H9 (cell line): Measurements from ENCODE around the gene LKAAEAR1. TPM values are rescaled to one million over a fixed set of nuclear protein-coding genes. Genes with fewer than 3 reads are reported as not detected.

ENCODE experiments used
- DNase-seq: peaks from one replicate; pipeline ENCODE4 v3.0.0-alpha.2; 2017
- H2AFZ ChIP-seq: one replicate; pipeline ENCODE4 v1.6.1; 2013; ENCODE audit warnings: mild to moderate bottlenecking, low read length, control low read depth, moderate library complexity
- H2AK5ac ChIP-seq: 2 replicates; pipeline ENCODE4 v1.6.1; 2013; ENCODE audit warnings: low read length, control low read depth, mixed read lengths; ENCODE audit not compliant: insufficient read length
- H2BK120ac ChIP-seq: one replicate; pipeline ENCODE4 v1.6.1; 2013; ENCODE audit warnings: low read depth, mild to moderate bottlenecking, low read length, control low read depth, inconsistent platforms; ENCODE audit not compliant: poor library complexity, severe bottlenecking
- H2BK12ac ChIP-seq: 2 replicates; pipeline ENCODE4 v1.6.1; 2013; ENCODE audit warnings: low read length, control low read depth, mixed read lengths, low read depth; ENCODE audit not compliant: insufficient read length
- H2BK15ac ChIP-seq: 2 replicates; pipeline ENCODE4 v1.6.1; 2013; ENCODE audit warnings: low read depth, low read length, control low read depth
- H2BK20ac ChIP-seq: one replicate; pipeline ENCODE4 v1.6.1; 2013; ENCODE audit warnings: low read depth, mild to moderate bottlenecking, low read length, control low read depth, inconsistent platforms; ENCODE audit not compliant: poor library complexity, severe bottlenecking
- H2BK5ac ChIP-seq: 2 replicates; pipeline ENCODE4 v1.6.1; 2013; ENCODE audit warnings: low read length, control low read depth, mixed read lengths; ENCODE audit not compliant: insufficient read length
- H3K14ac ChIP-seq: 2 replicates; pipeline ENCODE4 v1.6.1; 2013; ENCODE audit warnings: low read length, control low read depth; ENCODE audit not compliant: insufficient read depth
- H3K18ac ChIP-seq: 2 replicates; pipeline ENCODE4 v1.6.1; 2013; ENCODE audit warnings: low read depth, mild to moderate bottlenecking, mixed read lengths, low read length, control low read depth; ENCODE audit not compliant: insufficient read length
- H3K23ac ChIP-seq: 2 replicates; pipeline ENCODE4 v1.6.1; 2013; ENCODE audit warnings: low read length, control low read depth, mixed read lengths, low read depth; ENCODE audit not compliant: insufficient read length
- H3K23me2 ChIP-seq: 2 replicates; pipeline ENCODE4 v1.6.1; 2013; ENCODE audit warnings: low read depth, mild to moderate bottlenecking, mixed read lengths, low read length, control low read depth; ENCODE audit not compliant: insufficient read length, poor library complexity, severe bottlenecking
- H3K27ac ChIP-seq: 2 replicates; pipeline ENCODE4 v1.5.1; 2013; ENCODE audit warnings: low read length, control low read depth, mixed read lengths, low read depth; ENCODE audit not compliant: insufficient read length
- H3K27me3 ChIP-seq: 2 replicates; pipeline ENCODE4 v1.6.1; 2013; ENCODE audit warnings: low read length, control low read depth, inconsistent platforms; ENCODE audit not compliant: insufficient read depth
- H3K4ac ChIP-seq: 2 replicates; pipeline ENCODE4 v1.6.1; 2013; ENCODE audit warnings: low read depth, mild to moderate bottlenecking, control low read depth, inconsistent platforms, low read length, moderate library complexity
- H3K4me1 ChIP-seq: 2 replicates; pipeline ENCODE4 v1.6.1; 2013; ENCODE audit warnings: low read length, control low read depth, inconsistent platforms; ENCODE audit not compliant: insufficient read depth
- H3K4me2 ChIP-seq: 2 replicates; pipeline ENCODE4 v1.6.1; 2013; ENCODE audit warnings: low read length, control low read depth, mixed read lengths; ENCODE audit not compliant: insufficient read length, insufficient read depth
- H3K56ac ChIP-seq: 2 replicates; pipeline ENCODE4 v1.6.1; 2013; ENCODE audit warnings: low read depth, mild to moderate bottlenecking, mixed read lengths, low read length, control low read depth; ENCODE audit not compliant: insufficient read length
- H3K79me1 ChIP-seq: 2 replicates; pipeline ENCODE4 v1.6.1; 2013; ENCODE audit warnings: low read depth, mild to moderate bottlenecking, moderate library complexity, low read length, control low read depth, inconsistent platforms; ENCODE audit not compliant: insufficient read depth, poor library complexity, severe bottlenecking
- H3K79me2 ChIP-seq: 2 replicates; pipeline ENCODE4 v1.6.1; 2013; ENCODE audit warnings: low read length, control low read depth, inconsistent platforms; ENCODE audit not compliant: insufficient read depth
- H3K9ac ChIP-seq: 2 replicates; pipeline ENCODE4 v1.6.1; 2013; ENCODE audit warnings: low read length, control low read depth, mixed read lengths; ENCODE audit not compliant: insufficient read length; ENCODE audit errors: extremely low read depth
- H3K9me3 ChIP-seq: one replicate; pipeline ENCODE4 v1.6.1; 2013; ENCODE audit warnings: low read depth, low read length, inconsistent platforms; ENCODE audit not compliant: control insufficient read depth
- H3T11ph ChIP-seq: one replicate; pipeline ENCODE4 v1.6.1; 2013; ENCODE audit warnings: mild to moderate bottlenecking, low read length, control low read depth, inconsistent platforms
- H4K20me1 ChIP-seq: one replicate; pipeline ENCODE4 v1.6.1; 2013; ENCODE audit not compliant: control insufficient read depth, insufficient read length, insufficient read depth
- H4K5ac ChIP-seq: 2 replicates; pipeline ENCODE4 v1.6.1; 2013; ENCODE audit warnings: low read depth, mild to moderate bottlenecking, mixed read lengths, low read length, control low read depth; ENCODE audit not compliant: insufficient read length
- H4K8ac ChIP-seq: replicated peaks from 2 replicates; pipeline ENCODE4 v1.6.1; 2013; ENCODE audit warnings: low read length, control low read depth, mixed read lengths, low read depth; ENCODE audit not compliant: insufficient read length
- H4K91ac ChIP-seq: 2 replicates; pipeline ENCODE4 v1.6.1; 2013; ENCODE audit warnings: low read depth, mild to moderate bottlenecking, moderate library complexity, mixed read lengths, low read length, control low read depth; ENCODE audit not compliant: insufficient read length
- H3K27ac Mint-ChIP-seq, 3 experiments: 2 replicates in 2 of 3; 3 replicates in 1 of 3; pipeline ENCODE4 v1.8.0; 2020 to 2021; ENCODE audit warnings: mixed read lengths in 3 of 3, mild to moderate bottlenecking in 1 of 3, moderate library complexity in 1 of 3
- H3K27me3 Mint-ChIP-seq: 2 replicates; pipeline ENCODE4 v1.8.0; 2021; ENCODE audit warnings: low read depth, mild to moderate bottlenecking, moderate library complexity, mixed read lengths
- H3K36me3 Mint-ChIP-seq, 3 experiments: 2 replicates in 2 of 3; 3 replicates in 1 of 3; pipeline ENCODE4 v1.8.0; 2020 to 2021; ENCODE audit warnings: low read depth in 3 of 3, mixed read lengths in 3 of 3; ENCODE audit not compliant: insufficient read depth in 1 of 3
- H3K4me1 Mint-ChIP-seq, 2 experiments: 2 replicates each; pipeline ENCODE4 v1.8.0; 2020; ENCODE audit warnings: mixed read lengths in 2 of 2
- H3K4me3 Mint-ChIP-seq, 2 experiments: 2 replicates in 1 of 2; 3 replicates in 1 of 2; pipeline ENCODE4 v1.8.0; 2020 to 2021; ENCODE audit warnings: mild to moderate bottlenecking in 2 of 2, mixed read lengths in 2 of 2, moderate library complexity in 1 of 2
- H3K9me3 Mint-ChIP-seq, 2 experiments: 2 replicates in 1 of 2; 3 replicates in 1 of 2; pipeline ENCODE4 v1.8.0; 2020; ENCODE audit warnings: mild to moderate bottlenecking in 2 of 2, mixed read lengths in 2 of 2, moderate library complexity in 1 of 2
- WGBS: extraction: QIAGEN DNeasy Blood & Tissue Kit; methylation state at CpG from one replicate; pipeline ENCODE4 v1.1.7; 2013; ENCODE audit warnings: missing lambda C conversion rate, low lambda C conversion rate, mixed read lengths; ENCODE audit not compliant: insufficient read length; ENCODE audit errors: extremely low coverage; 5-methylcytosine and 5-hydroxymethylcytosine counted together
- total RNA-seq: library from RNA; stranded (reverse); gene quantifications from 2 replicates; pipeline ENCODE4 v1.2.1, GENCODE V29; 2021
- TF ChIP-seq, protein P1 (sequence below): fragments of 200-600 bp; sonication (generic); conservative IDR thresholded peaks from 3 replicates; pipeline ENCODE4 v1.8.0; 2021; ENCODE audit warnings: antibody characterized with exemption, mild to moderate bottlenecking

The LKAAEAR1 gene
- total RNA-seq, 1 experiment from 2014 or later, result 0.39 TPM

DNA sequence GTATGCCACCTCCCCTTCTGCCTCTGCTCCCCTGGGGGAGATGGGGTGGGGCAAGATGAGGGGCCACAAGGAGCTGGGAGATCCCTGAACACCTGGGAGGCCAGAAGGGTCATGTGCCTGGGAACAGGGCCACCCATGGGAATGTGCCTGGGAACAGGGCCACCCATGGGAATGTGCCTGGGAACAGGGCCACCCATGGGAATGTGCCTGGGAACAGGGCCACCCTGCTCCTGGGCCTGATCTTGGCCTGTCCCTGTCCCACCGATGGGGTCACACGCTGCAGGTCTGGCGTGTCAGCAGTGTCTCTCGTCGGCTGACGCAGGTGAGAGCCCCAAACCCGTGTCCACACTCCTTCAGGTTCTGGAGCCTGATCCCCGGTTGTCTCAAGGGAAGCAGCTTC lies 9.2 kb downstream of the LKAAEAR1 start:
- no peaks in the 10 kb centered on the region for H3K27me3 ChIP-seq
- no peaks in the 10 kb centered on the region for H3K27me3 Mint-ChIP-seq
- no peak overlapping the region for H3K4ac ChIP-seq
- no peak overlapping the region for H2AFZ ChIP-seq
- no CpG with 5 or more reads among the region's 8 CpGs for WGBS
- no peaks in the 10 kb centered on the region for H3K79me2 ChIP-seq
- no peak overlapping the region for H4K8ac ChIP-seq
- H2BK5ac ChIP-seq, result no peak overlapping the region
- no peak overlapping the region for H3K27ac Mint-ChIP-seq
- TF ChIP-seq, protein P1, sequence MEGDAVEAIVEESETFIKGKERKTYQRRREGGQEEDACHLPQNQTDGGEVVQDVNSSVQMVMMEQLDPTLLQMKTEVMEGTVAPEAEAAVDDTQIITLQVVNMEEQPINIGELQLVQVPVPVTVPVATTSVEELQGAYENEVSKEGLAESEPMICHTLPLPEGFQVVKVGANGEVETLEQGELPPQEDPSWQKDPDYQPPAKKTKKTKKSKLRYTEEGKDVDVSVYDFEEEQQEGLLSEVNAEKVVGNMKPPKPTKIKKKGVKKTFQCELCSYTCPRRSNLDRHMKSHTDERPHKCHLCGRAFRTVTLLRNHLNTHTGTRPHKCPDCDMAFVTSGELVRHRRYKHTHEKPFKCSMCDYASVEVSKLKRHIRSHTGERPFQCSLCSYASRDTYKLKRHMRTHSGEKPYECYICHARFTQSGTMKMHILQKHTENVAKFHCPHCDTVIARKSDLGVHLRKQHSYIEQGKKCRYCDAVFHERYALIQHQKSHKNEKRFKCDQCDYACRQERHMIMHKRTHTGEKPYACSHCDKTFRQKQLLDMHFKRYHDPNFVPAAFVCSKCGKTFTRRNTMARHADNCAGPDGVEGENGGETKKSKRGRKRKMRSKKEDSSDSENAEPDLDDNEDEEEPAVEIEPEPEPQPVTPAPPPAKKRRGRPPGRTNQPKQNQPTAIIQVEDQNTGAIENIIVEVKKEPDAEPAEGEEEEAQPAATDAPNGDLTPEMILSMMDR, result no peak
- peaks cover 3% of the 10 kb centered on the region for H3K23me2 ChIP-seq
- H4K5ac ChIP-seq, result no peak overlapping the region
- H3K27ac ChIP-seq, result no peak overlapping the region
- no peaks in the 10 kb centered on the region for H3K79me1 ChIP-seq
- no peak overlapping the region for H3K23ac ChIP-seq
- H2AK5ac ChIP-seq, result no peak overlapping the region
- H3K56ac ChIP-seq, result no peak overlapping the region
- H3K14ac ChIP-seq, result no peak overlapping the region
- no peaks in the 10 kb centered on the region for H3K9me3 Mint-ChIP-seq
- H3K4me1 Mint-ChIP-seq, result peaks cover 9 to 12% of the 10 kb centered on the region in 2 experiments
- H3K18ac ChIP-seq, result no peak overlapping the region
- H3K36me3 Mint-ChIP-seq, result no peaks in the 10 kb centered on the region; a peak in 2 of 7 replicates
- H2BK120ac ChIP-seq, result no peak overlapping the region
- H3K9ac ChIP-seq, result no peak overlapping the region
- no peak for DNase-seq
- H3K4me1 ChIP-seq, result no peaks in the 10 kb centered on the region; the same call in 1 of the 2 replicates
- H2BK15ac ChIP-seq, result no peak overlapping the region
- H3T11ph ChIP-seq, result no peak overlapping the region
- no peak overlapping the region for H2BK12ac ChIP-seq
- no peaks in the 10 kb centered on the region for H4K20me1 ChIP-seq
- no peak overlapping the region for H4K91ac ChIP-seq
- no peak overlapping the region for H2BK20ac ChIP-seq
- no peaks in the 10 kb centered on the region for H3K9me3 ChIP-seq
- H3K4me3 Mint-ChIP-seq, result no peak overlapping the region
- no peak overlapping the region for H3K4me2 ChIP-seq
